HCT116 (cell line): ENCODE results near the gene CHCHD3.

ENCODE experiments used
- CBX3 ChIP-seq: IDR thresholded peaks from 2 replicates; pipeline ENCODE4 v1.6.1; 2012; ENCODE audit warnings: low read depth
- CEBPB ChIP-seq: IDR thresholded peaks from 2 replicates; pipeline ENCODE4 v1.6.1; 2012; ENCODE audit warnings: low read depth
- CTCF ChIP-seq, 3 experiments: fragments of 200-600 bp in 1 of 3; sonication (generic) in 1 of 3; IDR thresholded peaks in 2 of 3; conservative IDR thresholded peaks in 1 of 3; 2 replicates each; pipeline ENCODE4 v1.5.1; 2012 to 2017; ENCODE audit warnings: low read depth in 2 of 3, low read length in 2 of 3, antibody characterized with exemption in 1 of 3, borderline replicate concordance in 1 of 3, control low read depth in 1 of 3, mild to moderate bottlenecking in 1 of 3, mixed read lengths in 1 of 3, mixed run types in 1 of 3, moderate library complexity in 1 of 3; ENCODE audit not compliant: insufficient read depth in 1 of 3
- EZH2 ChIP-seq: fragments of 200-600 bp; sonication (generic); IDR thresholded peaks from 2 replicates; pipeline ENCODE4 v1.6.1; 2017; ENCODE audit warnings: antibody characterized with exemption, mixed run types
- MAX ChIP-seq: IDR thresholded peaks from 2 replicates; pipeline ENCODE4 v1.6.1; 2012
- POLR2A ChIP-seq: IDR thresholded peaks from 2 replicates; pipeline ENCODE4 v1.7.0; 2011; ENCODE audit warnings: borderline replicate concordance; ENCODE audit not compliant: insufficient read depth, insufficient read length; ENCODE audit errors: extremely low read depth
- POLR2AphosphoS5 ChIP-seq: IDR thresholded peaks from 2 replicates; pipeline ENCODE4 v1.6.1; 2011; ENCODE audit warnings: mild to moderate bottlenecking, low read depth, low read length, moderate library complexity
- SP1 ChIP-seq: IDR thresholded peaks from 2 replicates; pipeline ENCODE4 v1.6.1; 2012; ENCODE audit warnings: low read depth
- SRF ChIP-seq: IDR thresholded peaks from 2 replicates; pipeline ENCODE4 v1.6.1; 2012; ENCODE audit warnings: low read depth
- ZBTB33 ChIP-seq: IDR thresholded peaks from 2 replicates; pipeline ENCODE4 v1.6.1; 2011; ENCODE audit warnings: mild to moderate bottlenecking, low read length, moderate library complexity; ENCODE audit not compliant: insufficient replicate concordance; ENCODE audit errors: extremely low read depth
- TF ChIP-seq, protein P1 (sequence below): IDR thresholded peaks from 2 replicates; pipeline ENCODE4 v1.6.1; 2012

DNA sequence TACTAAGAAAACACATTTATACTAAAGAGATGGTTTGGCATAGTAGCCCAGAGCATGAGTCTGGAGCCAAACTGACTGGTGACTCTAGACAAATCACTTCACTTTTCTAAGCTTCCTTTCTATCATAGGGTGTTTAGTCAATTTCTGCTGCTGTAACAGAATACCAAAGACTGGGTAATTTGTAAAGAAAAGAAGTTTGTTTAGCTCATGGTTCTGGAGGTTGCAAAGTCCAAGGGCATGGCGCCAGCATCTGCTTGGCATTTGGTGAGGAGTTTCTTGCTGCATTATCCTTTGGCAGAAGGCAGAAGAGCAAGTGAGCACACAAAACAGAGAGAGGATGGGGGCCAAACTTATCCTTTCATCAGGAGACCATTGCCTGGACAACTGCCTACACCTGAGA, 146.3 kb downstream of the CHCHD3 start:
- TF ChIP-seq POLR2A = no peak
- no peak for TF ChIP-seq MAX
- TF ChIP-seq SP1 = no peak
- TF ChIP-seq CTCF (IDR thresholded peaks at IDR 0.05 in 2 of 3, conservative IDR thresholded peaks at IDR 0.05 in 1 of 3; ENCODE audit: borderline replicate concordance in 1 of 3, insufficient read depth in 1 of 3, low read depth in 2 of 3, low read length in 2 of 3) = no peak
- TF ChIP-seq EZH2 = no peak
- no peak for TF ChIP-seq POLR2AphosphoS5
- TF ChIP-seq CBX3 = no peak
- TF ChIP-seq, protein P1, sequence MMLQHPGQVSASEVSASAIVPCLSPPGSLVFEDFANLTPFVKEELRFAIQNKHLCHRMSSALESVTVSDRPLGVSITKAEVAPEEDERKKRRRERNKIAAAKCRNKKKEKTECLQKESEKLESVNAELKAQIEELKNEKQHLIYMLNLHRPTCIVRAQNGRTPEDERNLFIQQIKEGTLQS = no peak
- TF ChIP-seq ZBTB33 = no peak
- no peak for TF ChIP-seq SRF
- TF ChIP-seq CEBPB = no peak
